ENCODE measurements around the gene CDPF1. TPM values are rescaled to one million over a fixed set of nuclear protein-coding genes. Genes with fewer than 3 reads are reported as not detected.

The CDPF1 gene
- total RNA-seq, 5 donors from 2014 or later (not counting 1 experiment from before 2014, with no cell fraction given) = 5.8 to 15.3 (median 11.5) TPM

GRCh38 chr22:46240907-46241306 is 9.2 kb downstream of the CDPF1 start:
- Mint-ChIP-seq H3K9me3 (no peaks in the 10 kb centered on the region), H3K4me3 (no peak overlapping the region), H3K4me1 (peaks cover 16 to 22% (median 22%) of the 10 kb centered on the region in 3 donors), H3K27ac (peak overlapping the region in 1 of 2 donors; percentile 11), H3K36me3 (peaks cover 24% of the 10 kb centered on the region), H3K27me3 (no peaks in the 10 kb centered on the region)
- Histone ChIP-seq H3K9me3 (no peaks in the 10 kb centered on the region), H3K27ac (ENCODE audit: low read length) (no peak overlapping the region), H3K36me3 (ENCODE audit: control insufficient read depth in 2 of 2, extremely low read depth in 1 of 2, insufficient read depth in 1 of 2, low read length in 1 of 2) (peaks cover 6 to 24% of the 10 kb centered on the region in 2 donors), H3K4me1 (ENCODE audit: control insufficient read depth in 1 of 2, extremely low read depth in 1 of 2, insufficient read depth in 2 of 2, low read length in 2 of 2) (peaks cover 14 to 22% of the 10 kb centered on the region in 2 experiments), H3K4me3 (ENCODE audit: control insufficient read depth in 1 of 2, extremely low read depth in 1 of 2, low read length in 1 of 2) (no peak overlapping the region), H3K27me3 (replicated peaks in 1 of 2; ENCODE audit: control insufficient read depth in 2 of 2, extremely low read depth in 1 of 2, insufficient read depth in 2 of 2, low read length in 1 of 2) (no peaks in the 10 kb centered on the region)
- POLR2A ChIA-PET = no interaction called here
- ATAC-seq (replicated peaks in 1 of 4) = no peak
- CTCF ChIA-PET = no interaction called here
- WGBS (ENCODE audit: insufficient coverage) = 96% methylated on average over 6 of the region's 7 CpGs
- DNase-seq = no peak

DNA sequence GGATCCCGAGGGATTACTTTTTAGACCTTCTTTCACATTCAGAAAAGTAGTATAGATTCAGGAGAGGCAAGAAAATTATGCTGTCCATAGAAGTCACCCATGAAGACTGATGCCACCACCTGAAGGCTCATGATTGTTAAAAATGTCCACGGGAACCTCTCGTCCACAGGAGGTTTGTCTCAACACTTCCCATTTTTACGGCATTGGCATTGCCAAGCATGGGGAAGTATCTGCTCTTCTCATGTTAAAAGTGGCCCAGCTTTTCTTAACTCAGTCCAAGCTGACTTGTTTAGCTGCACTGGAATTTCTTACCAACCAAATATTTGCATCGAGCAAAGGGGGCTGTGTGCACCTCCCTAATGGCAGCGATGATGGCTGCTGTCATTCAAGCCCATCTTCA is 9.6 kb downstream of the CDPF1 start:
- H3K27ac ChIP-seq (ENCODE audit: low read length) = no peak overlapping the region
- H3K36me3 Mint-ChIP-seq = peaks cover 26% of the 10 kb centered on the region
- H3K27ac Mint-ChIP-seq = peak overlapping the region; percentile 74 to 92
- H3K9me3 Mint-ChIP-seq = no peaks in the 10 kb centered on the region
- H3K36me3 ChIP-seq (ENCODE audit: control insufficient read depth in 2 of 2, extremely low read depth in 1 of 2, insufficient read depth in 1 of 2, low read length in 1 of 2) = peaks cover 6 to 23% of the 10 kb centered on the region in 2 donors
- ChIA-PET CTCF (no interaction called here), POLR2A (no interaction called here)
- no peaks in the 10 kb centered on the region for H3K27me3 ChIP-seq (replicated peaks in 1 of 2; ENCODE audit: control insufficient read depth in 2 of 2, extremely low read depth in 1 of 2, insufficient read depth in 2 of 2, low read length in 1 of 2)
- peaks cover 14 to 22% of the 10 kb centered on the region in 2 experiments for H3K4me1 ChIP-seq (ENCODE audit: control insufficient read depth in 1 of 2, extremely low read depth in 1 of 2, insufficient read depth in 2 of 2, low read length in 2 of 2)
- ATAC-seq (replicated peaks in 1 of 4) (no peak), DNase-seq (no peak)
- no peaks in the 10 kb centered on the region for H3K27me3 Mint-ChIP-seq
- H3K4me3 Mint-ChIP-seq = peak overlapping the region in 1 of 3 donors; percentile 61
- H3K4me1 Mint-ChIP-seq = peaks cover 12 to 22% (median 22%) of the 10 kb centered on the region in 3 donors
- no peaks in the 10 kb centered on the region for H3K9me3 ChIP-seq
- 97% methylated on average over 5 of the region's 6 CpGs for WGBS (ENCODE audit: insufficient coverage)
- H3K4me3 ChIP-seq (ENCODE audit: control insufficient read depth in 1 of 2, extremely low read depth in 1 of 2, low read length in 1 of 2) = no peak overlapping the region

DNA sequence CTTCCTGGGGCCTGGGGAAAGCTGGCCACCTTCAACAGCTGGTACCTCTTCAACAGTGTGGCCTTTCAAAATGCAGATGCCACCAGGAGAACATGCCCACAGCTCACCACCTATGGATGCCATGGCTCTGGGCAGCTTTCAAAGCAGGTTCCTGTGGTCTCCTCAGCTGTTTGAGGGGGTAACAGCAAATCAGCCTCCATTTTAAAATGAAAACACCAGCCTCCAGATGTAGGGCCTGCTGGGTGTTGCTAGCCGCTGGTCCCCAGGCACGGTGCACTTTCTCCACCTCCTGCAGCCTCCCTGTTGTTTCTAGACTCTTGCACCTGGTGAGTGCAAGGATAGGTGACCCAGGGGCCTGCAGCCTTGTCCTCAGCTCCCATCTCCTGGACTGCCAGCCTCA is 10.0 kb downstream of the CDPF1 start:
- Histone ChIP-seq H3K27ac (ENCODE audit: low read length) (no peak overlapping the region), H3K27me3 (replicated peaks in 1 of 2; ENCODE audit: control insufficient read depth in 2 of 2, extremely low read depth in 1 of 2, insufficient read depth in 2 of 2, low read length in 1 of 2) (no peaks in the 10 kb centered on the region), H3K4me1 (ENCODE audit: control insufficient read depth in 1 of 2, extremely low read depth in 1 of 2, insufficient read depth in 2 of 2, low read length in 2 of 2) (peaks cover 14 to 22% of the 10 kb centered on the region in 2 experiments), H3K4me3 (ENCODE audit: control insufficient read depth in 1 of 2, extremely low read depth in 1 of 2, low read length in 1 of 2) (peak overlapping the region in 1 of 2 donors; percentile 12), H3K36me3 (ENCODE audit: control insufficient read depth in 2 of 2, extremely low read depth in 1 of 2, insufficient read depth in 1 of 2, low read length in 1 of 2) (peaks cover 5 to 26% of the 10 kb centered on the region in 2 donors), H3K9me3 (no peaks in the 10 kb centered on the region)
- H3K4me3 Mint-ChIP-seq = peak overlapping the region in 1 of 3 donors; percentile 61
- peaks cover 28% of the 10 kb centered on the region for H3K36me3 Mint-ChIP-seq
- ATAC-seq (replicated peaks in 1 of 4) (peak in 1 of 4 experiments; percentile 15), DNase-seq (no peak)
- no peaks in the 10 kb centered on the region for H3K27me3 Mint-ChIP-seq
- CTCF ChIA-PET = no interaction called here
- H3K9me3 Mint-ChIP-seq = no peaks in the 10 kb centered on the region
- 80% methylated on average over 2 of the region's 2 CpGs for WGBS (ENCODE audit: insufficient coverage)
- POLR2A ChIA-PET = no interaction called here
- peak overlapping the region; percentile 79 to 92 for H3K27ac Mint-ChIP-seq
- peaks cover 12 to 22% (median 22%) of the 10 kb centered on the region in 3 donors for H3K4me1 Mint-ChIP-seq

GRCh38 chr22:46239261-46240048 is 10.6 kb downstream of the CDPF1 start:
- Histone ChIP-seq H3K4me1 (ENCODE audit: control insufficient read depth in 1 of 2, extremely low read depth in 1 of 2, insufficient read depth in 2 of 2, low read length in 2 of 2) (peaks cover 14 to 22% of the 10 kb centered on the region in 2 experiments), H3K9me3 (no peaks in the 10 kb centered on the region), H3K4me3 (ENCODE audit: control insufficient read depth in 1 of 2, extremely low read depth in 1 of 2, low read length in 1 of 2) (peak overlapping the region in 1 of 2 donors; percentile 12), H3K27me3 (replicated peaks in 1 of 2; ENCODE audit: control insufficient read depth in 2 of 2, extremely low read depth in 1 of 2, insufficient read depth in 2 of 2, low read length in 1 of 2) (no peaks in the 10 kb centered on the region), H3K27ac (ENCODE audit: low read length) (peak overlapping the region; percentile 30), H3K36me3 (ENCODE audit: control insufficient read depth in 2 of 2, extremely low read depth in 1 of 2, insufficient read depth in 1 of 2, low read length in 1 of 2) (peaks cover 0 to 19% of the 10 kb centered on the region in 2 donors)
- H3K27me3 Mint-ChIP-seq = no peaks in the 10 kb centered on the region
- peaks cover 12 to 22% (median 22%) of the 10 kb centered on the region in 3 donors for H3K4me1 Mint-ChIP-seq
- 15% methylated on average over 9 of the region's 20 CpGs for WGBS (ENCODE audit: insufficient coverage)
- peak overlapping the region; percentile 79 to 92 for H3K27ac Mint-ChIP-seq
- peak overlapping the region in 1 of 3 donors; percentile 61 for H3K4me3 Mint-ChIP-seq
- ChIA-PET POLR2A (no interaction called here), CTCF (no interaction called here)
- ATAC-seq (replicated peaks in 1 of 4) = peak; percentile 34 to 84 (median 74)
- H3K36me3 Mint-ChIP-seq = peaks cover 32% of the 10 kb centered on the region
- H3K9me3 Mint-ChIP-seq = no peaks in the 10 kb centered on the region
- DNase-seq = peak in 11 of 35 experiments; percentile 3 to 33 (median 17)

DNA sequence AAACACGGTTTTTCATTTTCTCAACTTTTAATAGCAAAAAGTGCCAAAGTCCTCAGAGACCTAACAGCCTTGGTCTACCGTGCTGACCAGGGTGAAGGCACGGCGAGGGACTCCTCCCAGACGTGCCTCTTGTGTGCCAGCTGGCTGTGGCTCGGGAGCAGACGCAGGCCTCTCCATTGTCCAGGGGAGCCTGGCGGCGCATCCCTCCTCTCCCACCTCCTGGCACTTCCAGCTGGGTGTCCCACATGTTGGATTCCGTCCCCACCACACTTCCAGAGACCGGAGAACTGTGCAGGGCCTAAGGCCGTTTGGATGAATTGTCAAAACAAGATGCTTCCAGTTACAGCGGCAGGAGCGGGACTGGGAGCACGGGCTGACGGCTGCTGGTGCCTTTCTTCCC is 11.6 kb downstream of the CDPF1 start:
- Mint-ChIP-seq H3K4me3 (no peak overlapping the region), H3K27ac (no peak overlapping the region), H3K9me3 (no peaks in the 10 kb centered on the region), H3K27me3 (no peaks in the 10 kb centered on the region), H3K4me1 (peaks cover 12 to 22% (median 22%) of the 10 kb centered on the region in 3 donors), H3K36me3 (peaks cover 27% of the 10 kb centered on the region)
- ChIA-PET CTCF (no interaction called here), POLR2A (no interaction called here)
- Histone ChIP-seq H3K27ac (ENCODE audit: low read length) (no peak overlapping the region), H3K4me1 (ENCODE audit: control insufficient read depth in 1 of 2, extremely low read depth in 1 of 2, insufficient read depth in 2 of 2, low read length in 2 of 2) (peaks cover 14 to 22% of the 10 kb centered on the region in 2 experiments), H3K36me3 (ENCODE audit: control insufficient read depth in 2 of 2, extremely low read depth in 1 of 2, insufficient read depth in 1 of 2, low read length in 1 of 2) (peaks cover 0 to 12% of the 10 kb centered on the region in 2 donors), H3K9me3 (no peaks in the 10 kb centered on the region), H3K4me3 (ENCODE audit: control insufficient read depth in 1 of 2, extremely low read depth in 1 of 2, low read length in 1 of 2) (no peak overlapping the region), H3K27me3 (replicated peaks in 1 of 2; ENCODE audit: control insufficient read depth in 2 of 2, extremely low read depth in 1 of 2, insufficient read depth in 2 of 2, low read length in 1 of 2) (no peaks in the 10 kb centered on the region)
- 98% methylated on average over 16 of the region's 16 CpGs for WGBS (ENCODE audit: insufficient coverage)
- DNase-seq (no peak), ATAC-seq (replicated peaks in 1 of 4) (no peak)

DNA sequence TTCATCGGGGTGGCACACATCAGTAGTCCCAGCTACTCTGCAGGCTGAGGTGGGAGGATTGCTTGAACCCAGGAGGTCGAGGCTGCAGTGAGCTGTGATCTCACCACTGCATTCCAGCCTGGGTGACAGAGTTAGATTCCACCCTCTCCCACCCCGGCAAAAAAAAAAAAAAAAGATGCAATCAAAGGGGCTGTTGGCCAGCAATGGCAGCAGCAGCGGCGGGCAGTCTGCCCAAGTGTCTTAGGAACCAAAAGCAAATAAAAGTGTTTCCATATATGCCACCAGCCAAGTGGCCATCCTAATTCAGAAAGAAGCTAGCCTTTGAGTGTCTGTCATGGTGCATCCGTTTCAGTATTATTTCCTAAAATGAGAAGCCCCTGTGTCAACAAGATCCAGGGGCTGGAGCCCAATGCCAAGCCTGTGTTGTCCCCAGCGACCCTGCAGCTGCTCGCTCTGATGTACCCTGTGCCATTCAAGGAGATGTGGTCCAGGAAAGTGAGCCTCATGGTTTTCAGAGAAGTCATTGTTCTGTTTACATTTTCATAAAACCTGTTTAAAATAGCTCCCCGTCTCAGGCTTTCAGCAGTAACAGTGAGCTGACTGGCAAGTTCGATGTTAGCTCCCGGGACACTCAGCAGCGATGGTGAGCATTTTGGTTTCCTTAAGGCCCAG is 12.5 kb downstream of the CDPF1 start:
- H3K4me3 Mint-ChIP-seq = no peak overlapping the region
- H3K27me3 ChIP-seq (replicated peaks in 1 of 2; ENCODE audit: control insufficient read depth in 2 of 2, extremely low read depth in 1 of 2, insufficient read depth in 2 of 2, low read length in 1 of 2) = no peaks in the 10 kb centered on the region
- H3K27ac Mint-ChIP-seq = peak overlapping the region in 1 of 2 donors; percentile 50
- no peaks in the 10 kb centered on the region for H3K9me3 Mint-ChIP-seq
- no peak overlapping the region for H3K4me3 ChIP-seq (ENCODE audit: control insufficient read depth in 1 of 2, extremely low read depth in 1 of 2, low read length in 1 of 2)
- H3K4me1 Mint-ChIP-seq = peaks cover 12 to 22% (median 22%) of the 10 kb centered on the region in 3 donors
- H3K27ac ChIP-seq (ENCODE audit: low read length) = no peak overlapping the region
- peaks cover 0 to 8% of the 10 kb centered on the region in 2 donors for H3K36me3 ChIP-seq (ENCODE audit: control insufficient read depth in 2 of 2, extremely low read depth in 1 of 2, insufficient read depth in 1 of 2, low read length in 1 of 2)
- ChIA-PET CTCF (no interaction called here), POLR2A (no interaction called here)
- H3K36me3 Mint-ChIP-seq = peaks cover 24% of the 10 kb centered on the region
- ATAC-seq (replicated peaks in 1 of 4) (no peak), DNase-seq (no peak)
- no peaks in the 10 kb centered on the region for H3K27me3 Mint-ChIP-seq
- H3K4me1 ChIP-seq (ENCODE audit: control insufficient read depth in 1 of 2, extremely low read depth in 1 of 2, insufficient read depth in 2 of 2, low read length in 2 of 2) = peaks cover 14 to 22% of the 10 kb centered on the region in 2 experiments
- 92% methylated on average over 9 of the region's 12 CpGs for WGBS (ENCODE audit: insufficient coverage)
- H3K9me3 ChIP-seq = no peaks in the 10 kb centered on the region

Measured in T-cell (primary cell).